OCI-LY1 (cell line): ENCODE results near the gene STYK1.

Experiments
- EZH2 ChIP-seq: fragments of 200-600 bp; sonication (generic), shearing (Covaris generic); IDR thresholded peaks from 2 replicates; pipeline ENCODE4 v1.8.0; 2017; ENCODE audit warnings: borderline replicate concordance, mixed run types, mild to moderate bottlenecking, antibody characterized with exemption, low read length, moderate library complexity, mixed read lengths
- TF ChIP-seq, protein P1 (sequence below): fragments of 200-600 bp; sonication (generic), shearing (Covaris generic); IDR thresholded peaks from 2 replicates; pipeline ENCODE4 v1.5.1; 2017; ENCODE audit warnings: mild to moderate bottlenecking, antibody characterized with exemption, low read length, moderate library complexity, mixed read lengths

DNA sequence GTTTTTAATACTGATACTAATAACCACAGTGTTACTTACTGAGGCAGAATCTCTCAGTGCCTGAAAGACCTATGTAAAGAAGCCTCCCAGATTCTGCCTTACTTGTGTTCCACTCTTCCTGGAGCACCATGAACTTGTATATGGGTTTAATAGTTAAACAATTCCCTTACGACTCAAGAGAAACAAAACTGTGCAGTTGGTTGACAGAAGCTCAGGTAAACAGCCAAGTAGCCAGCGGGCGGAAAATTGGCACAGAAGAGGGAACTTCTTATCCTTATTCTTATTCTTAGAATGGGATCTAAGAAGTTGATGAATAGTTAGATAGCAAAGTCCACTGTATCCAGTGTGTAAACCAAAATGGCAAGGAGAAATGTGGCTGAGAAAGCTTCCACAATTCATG is 37.7 kb downstream of the STYK1 start:
- TF ChIP-seq, protein P1, sequence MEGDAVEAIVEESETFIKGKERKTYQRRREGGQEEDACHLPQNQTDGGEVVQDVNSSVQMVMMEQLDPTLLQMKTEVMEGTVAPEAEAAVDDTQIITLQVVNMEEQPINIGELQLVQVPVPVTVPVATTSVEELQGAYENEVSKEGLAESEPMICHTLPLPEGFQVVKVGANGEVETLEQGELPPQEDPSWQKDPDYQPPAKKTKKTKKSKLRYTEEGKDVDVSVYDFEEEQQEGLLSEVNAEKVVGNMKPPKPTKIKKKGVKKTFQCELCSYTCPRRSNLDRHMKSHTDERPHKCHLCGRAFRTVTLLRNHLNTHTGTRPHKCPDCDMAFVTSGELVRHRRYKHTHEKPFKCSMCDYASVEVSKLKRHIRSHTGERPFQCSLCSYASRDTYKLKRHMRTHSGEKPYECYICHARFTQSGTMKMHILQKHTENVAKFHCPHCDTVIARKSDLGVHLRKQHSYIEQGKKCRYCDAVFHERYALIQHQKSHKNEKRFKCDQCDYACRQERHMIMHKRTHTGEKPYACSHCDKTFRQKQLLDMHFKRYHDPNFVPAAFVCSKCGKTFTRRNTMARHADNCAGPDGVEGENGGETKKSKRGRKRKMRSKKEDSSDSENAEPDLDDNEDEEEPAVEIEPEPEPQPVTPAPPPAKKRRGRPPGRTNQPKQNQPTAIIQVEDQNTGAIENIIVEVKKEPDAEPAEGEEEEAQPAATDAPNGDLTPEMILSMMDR, result no peak
- TF ChIP-seq EZH2, result no peak
